Lung (tissue), 12 donors: ENCODE results near the gene EPS15. TPM values are rescaled to one million over a fixed set of nuclear protein-coding genes. Genes with fewer than 3 reads are reported as not detected.

Experiments
- ATAC-seq: fragments of 200-7000 bp; cut with Tn5 transposase; one replicate; pipeline ENCODE4 v1.9.1; 2020; ENCODE audit warnings: moderate number of reproducible peaks; ENCODE audit not compliant: insufficient read depth, low FRiP score
- DNase-seq, 3 donors: peaks; one replicate each; pipeline ENCODE4 v3.0.0-alpha.2; 2013 to 2017
- H3K27ac ChIP-seq, 2 donors: one replicate each; pipeline ENCODE4 v1.5.1; 2013; ENCODE audit warnings: mild to moderate bottlenecking in 2 of 2, moderate library complexity in 2 of 2, control low read depth in 1 of 2, inconsistent platforms in 1 of 2, low read depth in 1 of 2, low read length in 1 of 2
- H3K27me3 ChIP-seq, 3 donors: one replicate each; pipeline ENCODE4 v1.5.1; 2013; ENCODE audit warnings: low read length in 2 of 3; ENCODE audit not compliant: control insufficient read depth in 3 of 3, insufficient read depth in 3 of 3
- H3K36me3 ChIP-seq, 4 donors: one replicate each; pipeline ENCODE4 v1.5.1; 2013; ENCODE audit warnings: low read length in 4 of 4, mild to moderate bottlenecking in 1 of 4, moderate library complexity in 1 of 4; ENCODE audit not compliant: control insufficient read depth in 4 of 4, insufficient read depth in 4 of 4
- H3K4me1 ChIP-seq, 5 donors: one replicate each; pipeline ENCODE4 v1.5.1; 2013; ENCODE audit warnings: low read length in 5 of 5, mild to moderate bottlenecking in 2 of 5, moderate library complexity in 1 of 5; ENCODE audit not compliant: control insufficient read depth in 5 of 5, insufficient read depth in 5 of 5
- H3K4me3 ChIP-seq: one replicate; pipeline ENCODE4 v1.5.1; 2013; ENCODE audit warnings: mild to moderate bottlenecking, control low read depth, moderate library complexity
- H3K9ac ChIP-seq, 2 donors: one replicate each; pipeline ENCODE4 v1.5.1; 2013; ENCODE audit warnings: low read length in 2 of 2, control low read depth in 1 of 2; ENCODE audit not compliant: insufficient read depth in 1 of 2
- H3K9me3 ChIP-seq, 4 donors: one replicate each; pipeline ENCODE4 v1.5.1; 2013; ENCODE audit warnings: low read length in 3 of 4, mild to moderate bottlenecking in 1 of 4, moderate library complexity in 1 of 4; ENCODE audit not compliant: control insufficient read depth in 4 of 4, insufficient read depth in 3 of 4
- CTCF ChIP-seq: IDR thresholded peaks from 2 replicates; pipeline ENCODE4 v1.5.1; 2012; ENCODE audit warnings: mild to moderate bottlenecking; ENCODE audit errors: control extremely low read depth, extremely low read depth
- WGBS, 2 donors: extraction: QIAGEN DNeasy Blood & Tissue Kit; methylation state at CpG; one replicate each; pipeline ENCODE4 v1.1.7; 2013; 5-methylcytosine and 5-hydroxymethylcytosine counted together
- polyA plus RNA-seq, 2 donors: library from polyadenylated mRNA; stranded (reverse); fragments of 200-250 nt; gene quantifications; one replicate each; pipeline ENCODE4 v1.2.1, GENCODE V29; 2013
- total RNA-seq, 2 donors: library from RNA; depleted of rRNA in 1 of 2; stranded (reverse); fragments of >200 nt in 1 of 2; gene quantifications; one replicate each; pipeline ENCODE4 v1.2.1, GENCODE V29; 2014 to 2021
- donor health status: control.
- donor health status: control.
- donor health status: Bipolar disorder and iron deficiency.
- donor health status: healthy.
- donor health status: DM: yes; HTN: yes; CAD: no.

EPS15 gene
- total and polyA plus RNA-seq, 4 donors: 19.2 to 87.2 (median 45.5) TPM

GRCh38 chr1:51566260-51566659 is 47.2 kb upstream of the EPS15 start:
- Histone ChIP-seq H3K27ac (no peak overlapping the region), H3K36me3 (no peaks in the 10 kb centered on the region), H3K4me3 (no peak overlapping the region), H3K9ac (no peak overlapping the region), H3K4me1 (peaks cover 0 to 22% (median 3%) of the 10 kb centered on the region in 5 donors), H3K27me3 (no peaks in the 10 kb centered on the region), H3K9me3 (no peaks in the 10 kb centered on the region)
- WGBS, 2 donors: 95% methylated on average over 3 of the region's 3 CpGs
- TF ChIP-seq CTCF: no peak
- DNase-seq: no peak
- no peak for ATAC-seq

- DNase-seq (no peak), ATAC-seq (no peak)
- no peak for TF ChIP-seq CTCF
- no peaks in the 10 kb centered on the region for H3K27me3 ChIP-seq
- WGBS, 2 donors: 88 to 96% methylated on average over 2 of the region's 2 CpGs
- no peak overlapping the region for H3K4me3 ChIP-seq
- peaks cover 0 to 20% (median 3%) of the 10 kb centered on the region in 5 donors for H3K4me1 ChIP-seq
- H3K9ac ChIP-seq: no peak overlapping the region
- no peak overlapping the region for H3K27ac ChIP-seq
- no peaks in the 10 kb centered on the region for H3K36me3 ChIP-seq
- no peaks in the 10 kb centered on the region for H3K9me3 ChIP-seq
Measured at GRCh38 chr1:51565009-51565408, 45.9 kb upstream of the EPS15 start.

- no peaks in the 10 kb centered on the region for H3K36me3 ChIP-seq
- no peak for ATAC-seq
Measured at GRCh38 chr1:51564124-51564523, 45.1 kb upstream of the EPS15 start.

More at GRCh38 chr1:51564124-51564523, 45.1 kb upstream of the EPS15 start:
- no peak overlapping the region for H3K4me3 ChIP-seq
- H3K27ac ChIP-seq: no peak overlapping the region
- no peaks in the 10 kb centered on the region for H3K27me3 ChIP-seq
- H3K9ac ChIP-seq: no peak overlapping the region
- H3K4me1 ChIP-seq: peaks cover 0 to 11% (median 2%) of the 10 kb centered on the region in 5 donors
- TF ChIP-seq CTCF: no peak
- no peak for DNase-seq
- no peaks in the 10 kb centered on the region for H3K9me3 ChIP-seq
